Suprapubic skin (tissue), 4 donors: Measurements from ENCODE around the gene DISP2. TPM values are rescaled to one million over a fixed set of nuclear protein-coding genes. Genes with fewer than 3 reads are reported as not detected.
A peak's percentile ranks its signal among the peaks of the same experiment; 100 is the strongest.

ENCODE experiments used
- DNase-seq, 2 donors: peaks; one replicate each; pipeline ENCODE4 v3.0.0-alpha.2; 2019; ENCODE audit warnings: low spot score in 2 of 2
- H3K27ac ChIP-seq: fragments of 200-600 bp; sonication (generic); one replicate; pipeline ENCODE4 v1.5.1; 2019
- H3K27me3 ChIP-seq: fragments of 200-600 bp; sonication (generic); one replicate; pipeline ENCODE4 v1.5.1; 2019
- H3K36me3 ChIP-seq: fragments of 200-600 bp; sonication (generic); one replicate; pipeline ENCODE4 v1.5.1; 2019
- H3K4me1 ChIP-seq: fragments of 200-600 bp; sonication (generic); one replicate; pipeline ENCODE4 v1.5.1; 2019
- H3K4me3 ChIP-seq: fragments of 200-600 bp; sonication (generic); one replicate; pipeline ENCODE4 v1.5.1; 2019; ENCODE audit warnings: mild to moderate bottlenecking
- H3K9me3 ChIP-seq: fragments of 200-600 bp; sonication (generic); one replicate; pipeline ENCODE4 v1.5.1; 2019
- CTCF ChIP-seq, 2 donors: fragments of 200-600 bp in 1 of 2; fragments of 450-650 bp in 1 of 2; sonication (generic) in 1 of 2; IDR thresholded peaks; one replicate each; pipeline ENCODE4 v1.5.1; 2016 to 2019; ENCODE audit warnings: antibody characterized with exemption in 2 of 2, mild to moderate bottlenecking in 1 of 2, moderate library complexity in 1 of 2
- EP300 ChIP-seq: sonication (generic); formaldehyde crosslinking; IDR thresholded peaks from one replicate; pipeline ENCODE4 v1.6.1; 2017; ENCODE audit warnings: antibody characterized with exemption
- POLR2A ChIP-seq, 2 donors: fragments of 450-650 bp; IDR thresholded peaks; one replicate each; pipeline ENCODE4 v1.6.1; 2017; ENCODE audit warnings: antibody characterized with exemption in 2 of 2, mild to moderate bottlenecking in 2 of 2, moderate library complexity in 2 of 2
- POLR2AphosphoS5 ChIP-seq, 3 donors: sonication (generic); formaldehyde crosslinking; IDR thresholded peaks; one replicate each; pipeline ENCODE4 v1.6.1; 2017; ENCODE audit warnings: antibody characterized with exemption in 3 of 3
- WGBS: methylation state at CpG from one replicate; pipeline ENCODE4 v1.1.5; 2018; 5-methylcytosine and 5-hydroxymethylcytosine counted together
- total RNA-seq, 4 donors: library from RNA; depleted of rRNA; stranded (reverse); fragments of >200 nt; gene quantifications; one replicate each; pipeline ENCODE4 v1.1.0, GENCODE V29; 2016

DISP2 gene
- total RNA-seq, 4 donors from 2014 or later, result 0.04 to 0.21 (median 0.05) TPM; not detected in 1

GRCh38 chr15:40332113-40332781 lies 25.8 kb upstream of the DISP2 start:
- DNase-seq, result no peak
- H3K4me3 ChIP-seq, result no peak overlapping the region
- no peaks in the 10 kb centered on the region for H3K27me3 ChIP-seq
- H3K9me3 ChIP-seq, result no peaks in the 10 kb centered on the region
- H3K4me1 ChIP-seq, result peaks cover 36% of the 10 kb centered on the region
- H3K27ac ChIP-seq, result no peak overlapping the region
- WGBS, result 71% methylated on average over 8 of the region's 8 CpGs
- TF ChIP-seq EP300, result no peak
- no peaks in the 10 kb centered on the region for H3K36me3 ChIP-seq

- WGBS, result 52% methylated on average over 8 of the region's 12 CpGs
- DNase-seq, result no peak
- Histone ChIP-seq H3K9me3 (no peaks in the 10 kb centered on the region), H3K36me3 (no peaks in the 10 kb centered on the region), H3K27ac (peak overlapping the region; percentile 42), H3K4me1 (peaks cover 54% of the 10 kb centered on the region), H3K4me3 (peak overlapping the region; percentile 5), H3K27me3 (no peaks in the 10 kb centered on the region)
- TF ChIP-seq CTCF (IDR thresholded peaks at IDR 0.05) (no peak), EP300 (no peak), POLR2A (IDR thresholded peaks at IDR 0.05) (no peak), POLR2AphosphoS5 (IDR thresholded peaks at IDR 0.05) (no peak)
Measured at GRCh38 chr15:40333922-40334492, 24.0 kb upstream of the DISP2 start.

- H3K4me3 ChIP-seq, result no peak overlapping the region
- H3K27me3 ChIP-seq, result no peaks in the 10 kb centered on the region
- TF ChIP-seq POLR2AphosphoS5 (IDR thresholded peaks at IDR 0.05), result no peak
- TF ChIP-seq POLR2A (IDR thresholded peaks at IDR 0.05), result no peak
- no peak for TF ChIP-seq CTCF (IDR thresholded peaks at IDR 0.05)
- no peak for TF ChIP-seq EP300
- peaks cover 59% of the 10 kb centered on the region for H3K4me1 ChIP-seq
- H3K36me3 ChIP-seq, result no peaks in the 10 kb centered on the region
- H3K9me3 ChIP-seq, result no peaks in the 10 kb centered on the region
- peak overlapping the region; percentile 42 for H3K27ac ChIP-seq
- 80% methylated on average over 2 of the region's 3 CpGs for WGBS
- no peak for DNase-seq
Measured at GRCh38 chr15:40334541-40334940, 23.5 kb upstream of the DISP2 start.

- H3K4me1 ChIP-seq, result peaks cover 63% of the 10 kb centered on the region
- H3K9me3 ChIP-seq, result no peaks in the 10 kb centered on the region
- no peak overlapping the region for H3K4me3 ChIP-seq
- peak overlapping the region; percentile 42 for H3K27ac ChIP-seq
- TF ChIP-seq POLR2AphosphoS5 (IDR thresholded peaks at IDR 0.05) (no peak), CTCF (IDR thresholded peaks at IDR 0.05) (no peak), POLR2A (IDR thresholded peaks at IDR 0.05) (no peak), EP300 (no peak)
- 90% methylated on average over 4 of the region's 26 CpGs for WGBS
- H3K27me3 ChIP-seq, result no peaks in the 10 kb centered on the region
- no peaks in the 10 kb centered on the region for H3K36me3 ChIP-seq
- no peak for DNase-seq
Measured at GRCh38 chr15:40334941-40335795, 22.9 kb upstream of the DISP2 start.

- DNase-seq, result no peak
- Histone ChIP-seq H3K4me3 (no peak overlapping the region), H3K27me3 (no peaks in the 10 kb centered on the region), H3K4me1 (peaks cover 70% of the 10 kb centered on the region), H3K27ac (no peak overlapping the region), H3K36me3 (no peaks in the 10 kb centered on the region), H3K9me3 (no peaks in the 10 kb centered on the region)
- WGBS, result 84% methylated on average over 12 of the region's 13 CpGs
- no peak for TF ChIP-seq EP300
- no peak for TF ChIP-seq POLR2A (IDR thresholded peaks at IDR 0.05)
- no peak for TF ChIP-seq CTCF (IDR thresholded peaks at IDR 0.05)
- no peak for TF ChIP-seq POLR2AphosphoS5 (IDR thresholded peaks at IDR 0.05)
Measured at GRCh38 chr15:40335938-40336743, 21.9 kb upstream of the DISP2 start.
